ENCODE measurements around the gene OR5M10. TPM values are rescaled to one million over a fixed set of nuclear protein-coding genes. Genes with fewer than 3 reads are reported as not detected.

OR5M10 gene
- total and polyA plus RNA-seq, 2 donors from 2014 or later: not detected

GRCh38 chr11:56545531-56545930 is 32.0 kb downstream of the OR5M10 start:
- no peak for FAIRE-seq
- no peak for TF ChIP-seq CTCF (IDR thresholded peaks at IDR 0.05; ENCODE audit: borderline replicate concordance, extremely low read depth, insufficient read depth)
- no peaks in the 10 kb centered on the region for H3K4me1 ChIP-seq (ENCODE audit: control insufficient read depth in 2 of 3, insufficient read depth in 2 of 3, low read depth in 1 of 3, low read length in 3 of 3)

DNA sequence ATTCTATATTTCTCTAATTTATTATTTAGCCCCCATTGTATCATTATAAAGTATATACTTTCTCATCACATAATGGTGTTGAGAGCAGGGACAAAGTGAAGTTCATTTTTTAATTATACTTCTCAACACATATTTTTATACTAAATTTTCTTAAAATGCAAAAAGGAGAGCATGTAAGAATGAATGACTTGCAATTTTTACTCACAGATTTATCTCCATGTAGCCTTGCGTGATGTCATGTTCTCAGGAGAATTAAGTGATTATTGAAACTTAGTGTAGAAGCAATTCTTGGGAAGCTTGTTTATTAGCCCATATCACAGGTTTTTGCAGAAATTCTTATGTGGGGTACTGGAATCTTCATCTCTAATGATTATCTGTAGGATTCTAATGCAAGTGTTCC is 33.8 kb downstream of the OR5M10 start:
- no peak for TF ChIP-seq CTCF (IDR thresholded peaks at IDR 0.05; ENCODE audit: borderline replicate concordance, extremely low read depth, insufficient read depth)
- H3K9me3 ChIP-seq (ENCODE audit: control insufficient read depth in 2 of 3, insufficient read depth in 1 of 3, low read length in 3 of 3): peaks cover 0 to 2% (median 0%) of the 10 kb centered on the region in 3 donors
- intact Hi-C loops (cut with DNase I): no loop called here
- no peaks in the 10 kb centered on the region for H3K4me1 ChIP-seq (ENCODE audit: control insufficient read depth in 2 of 3, insufficient read depth in 2 of 3, low read depth in 1 of 3, low read length in 3 of 3)
- H3K27ac ChIP-seq (ENCODE audit: low read depth in 2 of 2, low read length in 2 of 2): no peak overlapping the region
- FAIRE-seq (no peak), DNase-seq (no peak)
- no peaks in the 10 kb centered on the region for H3K27me3 ChIP-seq (ENCODE audit: control insufficient read depth, insufficient read depth, low read length)
- H3K9ac ChIP-seq (ENCODE audit: low read length in 3 of 3): no peak overlapping the region
- no peaks in the 10 kb centered on the region for H3K36me3 ChIP-seq (ENCODE audit: control insufficient read depth in 2 of 3, insufficient read depth in 3 of 3, low read length in 3 of 3)
- no peak overlapping the region for H3K4me3 ChIP-seq (ENCODE audit: low read length in 3 of 3)

More at GRCh38 chr11:56545531-56545930, 32.0 kb downstream of the OR5M10 start:
- intact Hi-C loops (cut with DNase I): no loop called here
- Histone ChIP-seq H3K36me3 (ENCODE audit: control insufficient read depth in 2 of 3, insufficient read depth in 3 of 3, low read length in 3 of 3) (no peaks in the 10 kb centered on the region), H3K9me3 (ENCODE audit: control insufficient read depth in 2 of 3, insufficient read depth in 1 of 3, low read length in 3 of 3) (peaks cover 0 to 2% (median 0%) of the 10 kb centered on the region in 3 donors), H3K27ac (ENCODE audit: low read depth in 2 of 2, low read length in 2 of 2) (no peak overlapping the region), H3K27me3 (ENCODE audit: control insufficient read depth, insufficient read depth, low read length) (no peaks in the 10 kb centered on the region), H3K9ac (ENCODE audit: low read length in 3 of 3) (no peak overlapping the region), H3K4me3 (ENCODE audit: low read length in 3 of 3) (no peak overlapping the region)
- DNase-seq: no peak

- H3K9ac ChIP-seq (ENCODE audit: low read length in 3 of 3): no peak within 1 kb of the TSS
- intact Hi-C loops (cut with DNase I): no loop called here
- TF ChIP-seq CTCF (IDR thresholded peaks at IDR 0.05; ENCODE audit: borderline replicate concordance, extremely low read depth, insufficient read depth): no peak
These were observed 34.4 kb downstream of the OR5M10 start, which contains the start of gene OR5M11 for GRCh38 chr11:56543157-56543556. OR5M11 (minus strand) TSS chr11:56543257; CDS start chr11:56543257, 0 bp downstream.

More at GRCh38 chr11:56543157-56543556, 34.4 kb downstream of the OR5M10 start, which contains the start of gene OR5M11:
- H3K9me3 ChIP-seq (ENCODE audit: control insufficient read depth in 2 of 3, insufficient read depth in 1 of 3, low read length in 3 of 3): peaks cover 0 to 2% (median 0%) of the 10 kb centered on the region in 3 donors
- no peak within 1 kb of the TSS for H3K27ac ChIP-seq (ENCODE audit: low read depth in 2 of 2, low read length in 2 of 2)
- no peak within 1 kb of the TSS for H3K4me3 ChIP-seq (ENCODE audit: low read length in 3 of 3)
- no peaks in the 10 kb centered on the region for H3K27me3 ChIP-seq (ENCODE audit: control insufficient read depth, insufficient read depth, low read length)
- H3K4me1 ChIP-seq (ENCODE audit: control insufficient read depth in 2 of 3, insufficient read depth in 2 of 3, low read depth in 1 of 3, low read length in 3 of 3): no peaks in the 10 kb centered on the region
- no peak for DNase-seq
- no peaks in the 10 kb centered on the region for H3K36me3 ChIP-seq (ENCODE audit: control insufficient read depth in 2 of 3, insufficient read depth in 3 of 3, low read length in 3 of 3)
- no peak for FAIRE-seq
